Neuron (in vitro differentiated cells): ENCODE measurements around the gene RHBDF1.

Experiments
- H2AFZ ChIP-seq: one replicate; pipeline ENCODE4 v1.6.1; 2013; ENCODE audit warnings: low read depth, mild to moderate bottlenecking, inconsistent platforms, low read length, moderate library complexity
- H3K27me3 ChIP-seq: one replicate; pipeline ENCODE4 v1.6.1; 2013; ENCODE audit warnings: low read length; ENCODE audit not compliant: insufficient read depth
- H3K36me3 ChIP-seq: one replicate; pipeline ENCODE4 v1.6.1; 2013; ENCODE audit warnings: low read length; ENCODE audit not compliant: insufficient read depth
- H3K4me1 ChIP-seq: one replicate; pipeline ENCODE4 v1.6.1; 2013; ENCODE audit warnings: low read length; ENCODE audit not compliant: insufficient read depth
- H3K4me3 ChIP-seq: 2 replicates; pipeline ENCODE4 v1.5.1; 2013; ENCODE audit warnings: mild to moderate bottlenecking, low read length, moderate library complexity
- H3K9me3 ChIP-seq: one replicate; pipeline ENCODE4 v1.6.1; 2013; ENCODE audit warnings: low read length

RHBDF1 gene

DNA sequence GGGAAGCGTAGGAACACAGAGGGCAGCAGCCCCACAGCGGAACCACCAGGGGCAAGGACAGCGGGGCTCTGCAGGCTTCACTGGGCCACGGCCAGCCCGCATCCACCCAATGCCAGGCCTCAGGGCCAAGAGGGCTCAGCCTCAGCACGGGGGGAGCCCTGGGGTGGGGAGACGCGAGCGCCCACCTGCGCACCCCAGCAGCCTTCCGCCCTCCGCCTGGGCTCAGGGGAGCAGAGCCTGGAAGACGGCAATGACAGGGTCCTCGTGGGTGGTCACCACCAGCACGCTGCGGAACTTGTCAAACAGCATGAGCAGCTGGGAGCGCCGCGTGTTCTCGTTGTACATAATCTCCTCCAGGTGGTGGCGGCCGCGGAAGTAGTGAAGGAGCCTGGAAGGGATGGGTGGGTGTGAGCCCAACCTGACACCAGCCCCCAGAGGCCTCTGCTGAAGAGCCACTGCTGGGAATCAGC is 14.1 kb upstream of the RHBDF1 start:
- Histone ChIP-seq H3K4me1 (no peaks in the 10 kb centered on the region), H3K36me3 (peaks cover 48% of the 10 kb centered on the region)

GRCh38 chr16:85865-86264 is 13.4 kb upstream of the RHBDF1 start:
- Histone ChIP-seq H2AFZ (no peak overlapping the region), H3K36me3 (peaks cover 50% of the 10 kb centered on the region), H3K4me3 (no peak overlapping the region), H3K9me3 (no peaks in the 10 kb centered on the region), H3K4me1 (no peaks in the 10 kb centered on the region), H3K27me3 (no peaks in the 10 kb centered on the region)

More for the DNA sequence above, 14.1 kb upstream of the RHBDF1 start:
- H3K9me3 ChIP-seq = no peaks in the 10 kb centered on the region
- no peak overlapping the region for H3K4me3 ChIP-seq
- H3K27me3 ChIP-seq = no peaks in the 10 kb centered on the region
- no peak overlapping the region for H2AFZ ChIP-seq

GRCh38 chr16:85407-85782 is 13.0 kb upstream of the RHBDF1 start:
- Histone ChIP-seq H3K36me3 (peaks cover 52% of the 10 kb centered on the region), H3K4me1 (no peaks in the 10 kb centered on the region), H3K9me3 (no peaks in the 10 kb centered on the region), H3K4me3 (no peak overlapping the region), H2AFZ (no peak overlapping the region), H3K27me3 (no peaks in the 10 kb centered on the region)

GRCh38 chr16:84718-85406 is 12.4 kb upstream of the RHBDF1 start:
- H3K36me3 ChIP-seq = peaks cover 53% of the 10 kb centered on the region
- H3K4me3 ChIP-seq = no peak overlapping the region
- H3K27me3 ChIP-seq = no peaks in the 10 kb centered on the region
- H3K9me3 ChIP-seq = no peaks in the 10 kb centered on the region
- H3K4me1 ChIP-seq = no peaks in the 10 kb centered on the region
- no peak overlapping the region for H2AFZ ChIP-seq

DNA sequence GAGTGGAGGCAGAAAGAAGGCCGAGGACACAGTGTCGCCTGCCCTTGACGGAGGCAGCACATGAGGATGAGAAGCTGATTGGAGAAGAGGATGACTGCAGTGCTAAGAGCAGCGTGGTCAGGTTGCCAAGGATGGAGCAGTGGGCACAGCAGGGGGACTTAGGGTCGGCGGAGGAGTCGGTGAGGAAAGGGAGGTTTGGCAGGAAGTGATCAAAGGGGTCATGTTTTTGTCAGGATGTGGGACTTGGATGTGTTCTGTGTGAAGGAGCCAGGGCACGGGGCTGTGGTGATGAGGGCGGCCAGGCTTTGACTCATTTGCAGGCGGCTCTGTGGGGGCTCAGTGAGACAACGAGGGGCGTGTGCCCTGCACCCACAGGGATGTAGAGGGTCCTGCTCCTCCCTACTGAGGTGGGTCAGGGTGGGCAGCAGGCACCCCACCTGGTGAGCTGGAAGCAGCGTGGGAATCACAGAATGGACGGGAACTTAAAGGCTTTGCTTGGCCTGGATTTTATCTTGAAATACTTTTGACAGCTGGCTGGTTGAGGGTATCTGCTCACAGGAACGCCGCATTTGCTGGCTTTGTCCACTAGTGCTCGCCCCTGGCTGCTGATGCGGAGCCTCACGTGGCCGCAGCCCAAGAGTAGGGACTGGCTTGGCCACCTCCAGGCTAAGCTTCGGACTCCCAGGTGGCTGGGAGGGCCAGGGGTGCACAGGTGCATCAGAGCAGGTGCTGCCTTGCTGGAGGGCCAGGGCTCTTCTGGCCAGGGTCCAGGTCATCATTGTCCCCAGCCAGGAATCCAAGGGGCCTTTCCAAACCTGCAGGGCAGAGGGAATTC is 11.6 kb upstream of the RHBDF1 start:
- Histone ChIP-seq H3K27me3 (no peaks in the 10 kb centered on the region), H3K36me3 (peaks cover 50% of the 10 kb centered on the region), H2AFZ (no peak overlapping the region), H3K4me3 (no peak overlapping the region), H3K9me3 (no peaks in the 10 kb centered on the region), H3K4me1 (peaks cover under 1% of the 10 kb centered on the region)

DNA sequence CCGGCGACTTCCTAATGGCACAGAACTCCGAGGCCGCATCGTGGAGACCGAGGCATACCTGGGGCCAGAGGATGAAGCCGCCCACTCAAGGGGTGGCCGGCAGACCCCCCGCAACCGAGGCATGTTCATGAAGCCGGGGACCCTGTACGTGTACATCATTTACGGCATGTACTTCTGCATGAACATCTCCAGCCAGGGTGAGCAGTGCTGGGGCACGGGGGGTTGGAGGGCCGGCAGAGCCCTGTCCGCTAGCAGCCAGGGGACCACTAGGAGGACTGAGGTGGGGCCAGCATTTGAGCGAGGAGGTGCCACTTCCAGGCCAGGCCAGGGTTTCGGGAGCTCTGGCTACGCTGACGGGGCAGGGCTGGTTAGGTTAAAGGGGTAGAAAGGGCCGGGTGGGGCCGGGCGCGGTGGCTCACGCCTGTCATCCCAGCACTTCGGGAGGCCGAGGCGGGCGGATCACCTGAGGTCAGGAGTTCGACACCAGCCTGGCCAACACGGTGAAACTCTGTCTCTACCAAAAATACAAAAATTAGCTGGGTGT is 10.7 kb upstream of the RHBDF1 start:
- Histone ChIP-seq H3K27me3 (no peaks in the 10 kb centered on the region), H2AFZ (no peak overlapping the region), H3K4me1 (peaks cover 8% of the 10 kb centered on the region), H3K36me3 (peaks cover 43% of the 10 kb centered on the region), H3K9me3 (no peaks in the 10 kb centered on the region), H3K4me3 (no peak overlapping the region)

DNA sequence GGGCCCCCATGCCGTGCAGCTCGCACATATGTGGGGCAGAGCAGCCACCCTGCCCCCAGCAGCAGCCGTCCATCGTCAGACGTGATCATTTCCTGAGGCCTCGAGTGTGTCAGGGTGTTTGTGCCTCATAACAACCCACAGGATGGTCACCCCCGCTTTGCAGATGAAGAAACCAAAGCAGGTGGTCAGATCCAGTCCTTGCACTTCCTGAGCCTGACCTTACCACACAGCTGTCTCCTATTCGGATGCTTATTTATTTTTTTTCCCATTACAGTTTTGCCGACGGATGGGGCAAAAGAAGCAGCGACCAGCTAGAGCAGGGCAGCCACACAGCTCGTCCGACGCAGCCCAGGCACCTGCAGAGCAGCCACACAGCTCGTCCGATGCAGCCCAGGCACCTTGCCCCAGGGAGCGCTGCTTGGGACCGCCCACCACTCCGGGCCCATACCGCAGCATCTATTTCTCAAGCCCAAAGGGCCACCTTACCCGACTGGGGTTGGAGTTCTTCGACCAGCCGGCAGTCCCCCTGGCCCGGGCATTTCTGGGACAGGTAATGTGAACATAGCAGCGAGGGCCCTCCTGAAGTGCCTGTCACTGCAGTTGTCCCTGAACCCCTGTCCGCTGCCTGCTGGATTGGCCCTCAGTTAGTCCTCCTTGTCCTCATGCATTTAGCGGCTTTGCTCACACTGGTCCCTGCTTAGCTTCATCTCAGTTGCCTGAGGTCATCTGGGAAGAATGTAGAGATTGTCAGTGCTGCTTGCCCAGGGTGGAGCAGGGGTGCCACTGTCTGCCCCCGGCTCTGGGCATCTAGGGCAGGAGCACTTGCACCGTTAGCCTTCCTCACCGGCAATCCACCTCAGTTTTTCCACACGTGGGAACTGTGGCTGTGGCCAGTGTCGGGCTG is 7.0 kb upstream of the RHBDF1 start:
- Histone ChIP-seq H3K4me3 (peak overlapping the region; percentile 68), H3K4me1 (peaks cover 37% of the 10 kb centered on the region), H3K36me3 (peaks cover 16% of the 10 kb centered on the region), H3K27me3 (no peaks in the 10 kb centered on the region), H2AFZ (no peak overlapping the region), H3K9me3 (no peaks in the 10 kb centered on the region)

- H3K27me3 ChIP-seq = no peaks in the 10 kb centered on the region
- no peaks in the 10 kb centered on the region for H3K9me3 ChIP-seq
Observed at GRCh38 chr16:78444-79150, 6.2 kb upstream of the RHBDF1 start.

GRCh38 chr16:77807-78443 is 5.5 kb upstream of the RHBDF1 start, which contains the start of gene MPG:
TSS of gene MPG (plus strand) at chr16:78225. CDS start at chr16:78310, 85 bp downstream.
- Histone ChIP-seq H3K9me3 (no peaks in the 10 kb centered on the region), H3K4me3 (peak within 1 kb of the TSS; percentile 68), H3K27me3 (no peaks in the 10 kb centered on the region), H3K36me3 (peaks cover 13% of the 10 kb centered on the region), H3K4me1 (peaks cover 47% of the 10 kb centered on the region), H2AFZ (peak within 1 kb of the TSS; percentile 91)

More at GRCh38 chr16:78444-79150, 6.2 kb upstream of the RHBDF1 start:
- peaks cover 13% of the 10 kb centered on the region for H3K36me3 ChIP-seq
- peak overlapping the region; percentile 68 for H3K4me3 ChIP-seq
- H3K4me1 ChIP-seq = peaks cover 45% of the 10 kb centered on the region
- peak overlapping the region; percentile 91 for H2AFZ ChIP-seq

DNA sequence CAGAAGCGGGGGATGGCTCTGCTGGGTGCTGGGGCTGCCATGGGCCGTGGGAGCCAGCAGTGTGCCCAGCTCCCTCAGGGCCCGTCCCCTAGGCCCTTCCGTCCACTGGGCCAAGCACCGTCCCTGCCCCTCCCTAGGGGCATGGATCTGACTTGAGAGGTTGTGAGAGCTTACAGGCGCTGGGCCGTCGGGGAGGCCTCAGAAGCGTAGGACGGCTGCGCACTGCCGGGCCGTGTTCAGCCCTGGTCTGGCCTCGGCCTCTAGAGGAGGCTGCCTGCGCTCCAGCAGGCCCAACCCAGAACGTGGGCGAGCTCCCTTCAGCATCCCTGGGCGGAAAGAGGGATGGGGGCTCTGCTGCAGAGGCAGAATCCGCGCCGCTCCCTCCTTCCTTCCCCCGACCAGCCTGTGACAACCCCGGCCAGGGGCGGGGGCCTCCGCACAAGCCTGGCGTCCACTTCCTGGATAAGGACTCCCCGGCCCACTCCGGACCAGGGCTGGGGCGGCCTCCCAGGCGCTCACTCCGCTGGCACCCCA is 4.9 kb upstream of the RHBDF1 start:
- peaks cover 13% of the 10 kb centered on the region for H3K36me3 ChIP-seq
- peaks cover 50% of the 10 kb centered on the region for H3K4me1 ChIP-seq
- peak overlapping the region; percentile 68 for H3K4me3 ChIP-seq
- peak overlapping the region; percentile 91 for H2AFZ ChIP-seq
- no peaks in the 10 kb centered on the region for H3K9me3 ChIP-seq
- H3K27me3 ChIP-seq = no peaks in the 10 kb centered on the region

GRCh38 chr16:76535-77272 is 4.3 kb upstream of the RHBDF1 start:
- no peaks in the 10 kb centered on the region for H3K27me3 ChIP-seq
- peak overlapping the region; percentile 68 for H3K4me3 ChIP-seq
- H3K9me3 ChIP-seq = no peaks in the 10 kb centered on the region
- peaks cover 13% of the 10 kb centered on the region for H3K36me3 ChIP-seq
- peak overlapping the region; percentile 91 for H2AFZ ChIP-seq
- H3K4me1 ChIP-seq = peaks cover 50% of the 10 kb centered on the region
